ENCODE data around the gene PLA2G4E.
A peak's percentile ranks its signal among the peaks of the same experiment; 100 is the strongest.

Gene PLA2G4E

GRCh38 chr15:41961595-41962202 is 59.1 kb downstream of the PLA2G4E start:
- H3K79me2 ChIP-seq (ENCODE audit: control insufficient read depth, insufficient read depth, low read length, unreplicated experiment): peaks cover 50% of the 10 kb centered on the region
- peaks cover 16% of the 10 kb centered on the region for H3K4me1 ChIP-seq (ENCODE audit: control insufficient read depth, insufficient read depth, low read length, unreplicated experiment)
- H3K27ac ChIP-seq (ENCODE audit: low read depth, low read length): peak overlapping the region; percentile 37; the same call in 1 of the 2 replicates
- H3K4me3 ChIP-seq (ENCODE audit: low read depth, low read length): no peak overlapping the region
- no peaks in the 10 kb centered on the region for H3K27me3 ChIP-seq (ENCODE audit: insufficient read depth, low read length)
- no peaks in the 10 kb centered on the region for H3K36me3 ChIP-seq (ENCODE audit: insufficient read depth, low read length)
- no peak overlapping the region for H2AFZ ChIP-seq (ENCODE audit: low read length, unreplicated experiment)

DNA sequence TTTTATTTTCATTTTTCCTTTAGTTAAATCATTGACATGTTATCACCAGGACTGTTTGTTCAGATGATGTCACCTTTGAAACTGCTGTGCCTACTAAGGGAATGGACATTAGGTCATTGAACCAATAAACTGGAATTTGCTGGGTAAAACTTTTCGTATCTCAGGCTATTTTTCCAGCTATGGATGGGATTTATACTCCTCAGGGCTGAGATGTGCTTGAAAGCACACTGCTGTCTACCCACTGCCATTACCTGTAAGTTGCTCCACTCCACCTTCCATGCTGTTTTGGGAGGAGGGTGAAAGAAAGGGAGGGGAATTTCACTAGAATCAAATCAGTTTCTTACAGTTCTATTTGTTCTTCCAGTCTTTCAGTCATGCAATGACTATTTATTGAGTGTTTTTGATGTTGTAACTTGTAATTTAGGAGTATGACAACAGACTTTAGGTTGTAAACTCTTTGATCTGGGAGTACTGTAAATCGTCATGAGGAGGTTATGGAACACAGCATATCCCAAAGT is 59.8 kb downstream of the PLA2G4E start:
- H3K27ac ChIP-seq (ENCODE audit: low read depth, low read length): peak overlapping the region; percentile 37
- H3K36me3 ChIP-seq (ENCODE audit: insufficient read depth, low read length): no peaks in the 10 kb centered on the region

GRCh38 chr15:41958002-41958420 is 62.8 kb downstream of the PLA2G4E start:
- H3K27me3 ChIP-seq (ENCODE audit: insufficient read depth, low read length): no peaks in the 10 kb centered on the region
- no peak overlapping the region for H3K4me3 ChIP-seq (ENCODE audit: low read depth, low read length)
- H3K79me2 ChIP-seq (ENCODE audit: control insufficient read depth, insufficient read depth, low read length, unreplicated experiment): peaks cover 50% of the 10 kb centered on the region
- H3K4me1 ChIP-seq (ENCODE audit: control insufficient read depth, insufficient read depth, low read length, unreplicated experiment): peaks cover 16% of the 10 kb centered on the region
- H2AFZ ChIP-seq (ENCODE audit: low read length, unreplicated experiment): no peak overlapping the region
- 0 out of 2 replicates have a peak, but pooled peaks cover 2% of the 10 kb centered on the region for H3K36me3 ChIP-seq (ENCODE audit: insufficient read depth, low read length)
- H3K27ac ChIP-seq (ENCODE audit: low read depth, low read length): no peak overlapping the region

More for the DNA sequence above, 59.8 kb downstream of the PLA2G4E start:
- peaks cover 16% of the 10 kb centered on the region for H3K4me1 ChIP-seq (ENCODE audit: control insufficient read depth, insufficient read depth, low read length, unreplicated experiment)
- peaks cover 49% of the 10 kb centered on the region for H3K79me2 ChIP-seq (ENCODE audit: control insufficient read depth, insufficient read depth, low read length, unreplicated experiment)
- no peak overlapping the region for H3K4me3 ChIP-seq (ENCODE audit: low read depth, low read length)
- no peak overlapping the region for H2AFZ ChIP-seq (ENCODE audit: low read length, unreplicated experiment)
- no peaks in the 10 kb centered on the region for H3K27me3 ChIP-seq (ENCODE audit: insufficient read depth, low read length)

DNA sequence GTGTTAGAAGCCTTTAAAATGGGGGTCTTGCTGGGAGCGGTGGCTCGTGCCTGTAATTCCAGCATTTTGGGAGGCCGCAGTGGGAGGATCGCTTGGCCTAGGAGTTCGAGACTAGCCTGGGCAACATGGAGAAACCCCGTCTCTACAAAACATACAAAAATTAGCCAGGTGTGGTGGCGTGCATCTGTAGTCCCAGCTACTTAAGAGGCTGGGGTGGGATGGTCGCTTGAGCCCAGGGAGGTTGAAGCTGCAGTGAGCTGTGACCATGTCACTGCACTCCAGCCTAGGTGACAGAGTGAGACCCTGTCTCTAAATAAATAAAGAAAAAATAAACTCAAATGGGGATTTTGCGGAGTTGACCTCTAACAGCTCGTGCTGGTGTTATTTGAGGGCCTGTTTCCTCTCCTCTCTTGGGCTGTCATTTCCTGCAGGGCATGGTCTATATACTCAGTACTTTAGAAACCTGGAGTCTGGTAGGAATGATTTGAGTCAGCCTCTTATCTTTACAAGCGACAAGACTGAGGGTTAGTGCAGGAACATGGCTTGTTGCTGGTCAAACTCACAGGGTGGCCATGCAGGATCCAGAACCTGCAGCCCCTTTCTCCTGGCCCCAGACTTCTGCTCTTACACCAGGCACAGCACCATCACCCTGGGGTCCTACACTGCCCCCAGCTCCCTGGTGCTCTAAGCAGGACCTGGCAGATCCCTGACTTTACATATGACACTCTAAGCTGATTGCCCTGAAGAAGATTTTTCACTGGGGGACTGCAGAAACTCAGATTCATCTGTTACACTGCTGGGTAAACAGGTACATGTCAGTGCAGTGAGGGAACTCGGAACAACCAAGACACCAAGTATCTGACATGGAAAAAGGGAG is 63.6 kb downstream of the PLA2G4E start:
- Histone ChIP-seq H3K79me2 (ENCODE audit: control insufficient read depth, insufficient read depth, low read length, unreplicated experiment) (peaks cover 50% of the 10 kb centered on the region), H3K27me3 (ENCODE audit: insufficient read depth, low read length) (no peaks in the 10 kb centered on the region), H3K4me3 (ENCODE audit: low read depth, low read length) (no peak overlapping the region), H3K27ac (ENCODE audit: low read depth, low read length) (no peak overlapping the region), H3K36me3 (ENCODE audit: insufficient read depth, low read length) (0 out of 2 replicates have a peak, but pooled peaks cover 2% of the 10 kb centered on the region), H3K4me1 (ENCODE audit: control insufficient read depth, insufficient read depth, low read length, unreplicated experiment) (peaks cover 15% of the 10 kb centered on the region), H2AFZ (ENCODE audit: low read length, unreplicated experiment) (no peak overlapping the region)

- Histone ChIP-seq H2AFZ (ENCODE audit: low read length, unreplicated experiment) (no peak overlapping the region), H3K27ac (ENCODE audit: low read depth, low read length) (no peak overlapping the region), H3K36me3 (ENCODE audit: insufficient read depth, low read length) (0 out of 2 replicates have a peak, but pooled peaks cover 2% of the 10 kb centered on the region), H3K4me1 (ENCODE audit: control insufficient read depth, insufficient read depth, low read length, unreplicated experiment) (peaks cover 2% of the 10 kb centered on the region), H3K27me3 (ENCODE audit: insufficient read depth, low read length) (no peaks in the 10 kb centered on the region), H3K4me3 (ENCODE audit: low read depth, low read length) (no peak overlapping the region), H3K79me2 (ENCODE audit: control insufficient read depth, insufficient read depth, low read length, unreplicated experiment) (peaks cover 42% of the 10 kb centered on the region)
These were observed 64.9 kb downstream of the PLA2G4E start for GRCh38 chr15:41955807-41956525.

DNA sequence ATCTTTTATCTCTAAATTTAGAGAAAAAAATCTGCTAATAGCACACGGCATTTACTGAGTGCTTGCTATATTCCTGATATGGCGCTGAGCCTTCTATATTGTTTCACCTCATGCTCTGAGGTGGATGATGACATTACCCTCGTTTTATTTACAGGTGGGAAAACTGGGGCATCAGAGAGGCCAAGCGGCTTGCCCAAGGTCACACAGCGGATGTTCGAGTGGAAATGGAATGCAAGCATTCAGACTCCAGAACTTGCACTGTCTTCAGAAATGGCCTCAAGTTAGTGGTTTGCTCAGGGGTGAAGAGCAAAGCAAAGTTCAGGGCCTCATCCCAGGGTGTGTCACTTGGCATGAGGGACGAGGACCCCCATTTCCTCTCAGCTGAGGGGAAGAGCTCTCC is 65.7 kb downstream of the PLA2G4E start:
- H3K36me3 ChIP-seq (ENCODE audit: insufficient read depth, low read length): 0 out of 2 replicates have a peak, but pooled peaks cover 2% of the 10 kb centered on the region
- H3K27me3 ChIP-seq (ENCODE audit: insufficient read depth, low read length): no peaks in the 10 kb centered on the region
- H3K4me1 ChIP-seq (ENCODE audit: control insufficient read depth, insufficient read depth, low read length, unreplicated experiment): peaks cover 7% of the 10 kb centered on the region
- H3K79me2 ChIP-seq (ENCODE audit: control insufficient read depth, insufficient read depth, low read length, unreplicated experiment): peaks cover 37% of the 10 kb centered on the region
- H3K27ac ChIP-seq (ENCODE audit: low read depth, low read length): no peak overlapping the region
- H3K4me3 ChIP-seq (ENCODE audit: low read depth, low read length): no peak overlapping the region
- H2AFZ ChIP-seq (ENCODE audit: low read length, unreplicated experiment): no peak overlapping the region

DNA sequence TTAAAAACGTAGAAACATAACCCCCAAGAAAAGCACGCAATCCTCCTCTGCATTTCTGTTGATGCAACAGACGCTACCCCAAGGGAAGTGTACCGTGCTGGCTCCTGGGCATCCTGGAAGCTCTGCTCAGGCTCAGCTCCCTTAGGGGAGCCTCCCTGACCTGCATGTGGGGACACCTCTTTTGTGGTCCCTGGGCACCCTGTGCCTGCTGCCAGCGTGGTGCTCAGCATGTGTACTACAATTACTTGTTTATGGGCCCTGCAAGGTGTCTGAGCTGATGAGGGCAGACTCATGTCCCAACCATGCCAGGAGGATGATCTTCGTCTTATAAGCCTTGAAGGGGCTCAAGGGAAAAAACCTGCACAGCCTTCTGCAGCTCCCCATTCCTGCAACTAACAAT is 66.8 kb downstream of the PLA2G4E start:
- H3K79me2 ChIP-seq (ENCODE audit: control insufficient read depth, insufficient read depth, low read length, unreplicated experiment): peaks cover 33% of the 10 kb centered on the region
- no peak overlapping the region for H2AFZ ChIP-seq (ENCODE audit: low read length, unreplicated experiment)
- no peak overlapping the region for H3K4me3 ChIP-seq (ENCODE audit: low read depth, low read length)
- no peaks in the 10 kb centered on the region for H3K27me3 ChIP-seq (ENCODE audit: insufficient read depth, low read length)
- H3K36me3 ChIP-seq (ENCODE audit: insufficient read depth, low read length): 0 out of 2 replicates have a peak, but pooled peaks cover 2% of the 10 kb centered on the region
- peaks cover 14% of the 10 kb centered on the region for H3K4me1 ChIP-seq (ENCODE audit: control insufficient read depth, insufficient read depth, low read length, unreplicated experiment)
- no peak overlapping the region for H3K27ac ChIP-seq (ENCODE audit: low read depth, low read length)

DNA sequence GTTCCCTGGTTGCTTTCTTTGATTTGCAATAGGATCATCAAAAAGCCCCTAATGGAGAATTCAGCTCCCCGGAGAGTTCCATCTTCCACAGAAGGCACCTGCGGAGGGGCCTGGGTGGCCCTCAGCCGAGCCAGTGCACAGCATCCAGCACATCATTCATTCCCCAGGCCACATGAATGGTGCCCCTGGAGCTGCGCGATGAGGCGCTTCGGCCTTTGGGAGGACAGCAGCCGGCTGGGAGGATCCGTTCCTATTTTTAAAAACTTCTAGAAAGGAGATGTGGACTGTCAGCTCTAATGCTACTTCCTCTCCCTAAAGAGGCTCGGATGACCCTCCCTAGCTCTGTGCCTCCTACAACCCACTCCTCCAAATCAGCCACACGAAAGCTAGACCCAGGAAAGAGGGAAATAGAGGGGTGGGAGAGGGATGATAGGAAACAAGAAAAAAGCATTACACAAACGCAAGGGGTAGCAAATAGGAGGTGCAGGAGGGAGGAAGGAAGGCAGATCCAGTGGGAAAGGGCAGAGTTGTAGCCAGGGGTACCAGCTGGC is 68.8 kb downstream of the PLA2G4E start:
- Histone ChIP-seq H3K79me2 (ENCODE audit: control insufficient read depth, insufficient read depth, low read length, unreplicated experiment) (peaks cover 20% of the 10 kb centered on the region), H3K4me1 (ENCODE audit: control insufficient read depth, insufficient read depth, low read length, unreplicated experiment) (peaks cover 19% of the 10 kb centered on the region), H3K4me3 (ENCODE audit: low read depth, low read length) (no peak overlapping the region), H3K36me3 (ENCODE audit: insufficient read depth, low read length) (0 out of 2 replicates have a peak, but pooled peaks cover 2% of the 10 kb centered on the region), H3K27me3 (ENCODE audit: insufficient read depth, low read length) (no peaks in the 10 kb centered on the region), H2AFZ (ENCODE audit: low read length, unreplicated experiment) (no peak overlapping the region), H3K27ac (ENCODE audit: low read depth, low read length) (no peak overlapping the region)

GRCh38 chr15:41951571-41951970 is 69.3 kb downstream of the PLA2G4E start:
- Histone ChIP-seq H3K79me2 (ENCODE audit: control insufficient read depth, insufficient read depth, low read length, unreplicated experiment) (peaks cover 16% of the 10 kb centered on the region), H3K4me1 (ENCODE audit: control insufficient read depth, insufficient read depth, low read length, unreplicated experiment) (peaks cover 19% of the 10 kb centered on the region), H3K27ac (ENCODE audit: low read depth, low read length) (no peak overlapping the region), H2AFZ (ENCODE audit: low read length, unreplicated experiment) (no peak overlapping the region), H3K4me3 (ENCODE audit: low read depth, low read length) (no peak overlapping the region), H3K36me3 (ENCODE audit: insufficient read depth, low read length) (0 out of 2 replicates have a peak, but pooled peaks cover 2% of the 10 kb centered on the region), H3K27me3 (ENCODE audit: insufficient read depth, low read length) (no peaks in the 10 kb centered on the region)

DNA sequence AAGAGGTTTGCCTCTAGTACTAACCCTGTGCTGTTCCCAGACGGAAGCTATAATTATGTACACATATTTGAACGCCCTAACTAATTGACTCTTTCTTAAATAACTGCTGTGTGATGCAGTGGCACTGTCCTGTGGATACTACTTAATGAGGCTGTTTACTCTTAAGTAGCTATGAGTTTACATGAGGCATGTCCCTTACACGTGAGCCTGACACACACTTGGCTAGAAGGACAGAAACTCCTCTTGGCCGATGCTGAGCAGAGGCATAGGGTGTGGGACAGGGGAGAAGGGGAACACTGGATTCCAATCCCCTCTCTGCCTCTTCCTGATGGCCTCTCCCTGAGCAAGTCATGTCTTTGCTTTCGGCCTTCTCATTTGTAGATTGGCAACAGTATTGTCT is 70.4 kb downstream of the PLA2G4E start:
- Histone ChIP-seq H2AFZ (ENCODE audit: low read length, unreplicated experiment) (no peak overlapping the region), H3K36me3 (ENCODE audit: insufficient read depth, low read length) (0 out of 2 replicates have a peak, but pooled peaks cover 2% of the 10 kb centered on the region), H3K4me1 (ENCODE audit: control insufficient read depth, insufficient read depth, low read length, unreplicated experiment) (peaks cover 19% of the 10 kb centered on the region), H3K27ac (ENCODE audit: low read depth, low read length) (no peak overlapping the region), H3K4me3 (ENCODE audit: low read depth, low read length) (no peak overlapping the region), H3K79me2 (ENCODE audit: control insufficient read depth, insufficient read depth, low read length, unreplicated experiment) (peaks cover 7% of the 10 kb centered on the region), H3K27me3 (ENCODE audit: insufficient read depth, low read length) (no peaks in the 10 kb centered on the region)
